DOHH2 (cell line): ENCODE results near the gene HSDL1.

ENCODE experiments used
- CTCF ChIP-seq: fragments of 200-600 bp; sonication (generic); IDR thresholded peaks from one replicate; pipeline ENCODE4 v1.5.1; 2014; ENCODE audit warnings: antibody characterized with exemption, mild to moderate bottlenecking, low read depth, low read length; ENCODE audit not compliant: poor library complexity, severe bottlenecking
- EZH2phosphoT487 ChIP-seq: fragments of 200-600 bp; sonication (generic); IDR thresholded peaks from 2 replicates; pipeline ENCODE4 v1.6.1; 2017; ENCODE audit warnings: borderline replicate concordance, mild to moderate bottlenecking, antibody characterized with exemption, low read length, moderate library complexity, mixed read lengths

- no peak for TF ChIP-seq CTCF
- TF ChIP-seq EZH2phosphoT487 = no peak
Measured at GRCh38 chr16:84181144-84181915, 36.4 kb upstream of the HSDL1 start.
